AG08396 (cell line): ENCODE data around the gene KIR3DL3.
"Not testable (repeated sequence)": the region's sequence is repeated elsewhere in the genome, so short reads cannot be mapped to it uniquely, and the experiment has no call there.

Experiments used
- DNase-seq: peaks from one replicate; pipeline ENCODE4 v3.0.0; 2012; ENCODE audit warnings: low spot score, mixed read lengths

KIR3DL3 gene

GRCh38 chr19:54731191-54731590 lies 6.9 kb downstream of the KIR3DL3 start:
- no peak for DNase-seq

- DNase-seq = not testable (repeated sequence)
Observed at GRCh38 chr19:54738306-54738705, 14.1 kb downstream of the KIR3DL3 start, which contains the start of gene KIR2DL3. TSS of gene KIR2DL3 (plus strand) at chr19:54738513. CDS start at chr19:54738546, 33 bp downstream.

GRCh38 chr19:54738715-54739114 lies 14.5 kb downstream of the KIR3DL3 start:
- no peak for DNase-seq

GRCh38 chr19:54739587-54740497 lies 15.6 kb downstream of the KIR3DL3 start:
- DNase-seq = no peak

GRCh38 chr19:54741950-54742349 lies 17.7 kb downstream of the KIR3DL3 start:
- not testable (repeated sequence) for DNase-seq

- not testable (repeated sequence) for DNase-seq
Observed at GRCh38 chr19:54744080-54744479, 19.8 kb downstream of the KIR3DL3 start.

GRCh38 chr19:54747614-54748322 lies 23.5 kb downstream of the KIR3DL3 start:
- DNase-seq = not testable (repeated sequence)

GRCh38 chr19:54750276-54750675 lies 26.0 kb downstream of the KIR3DL3 start:
- not testable (repeated sequence) for DNase-seq

GRCh38 chr19:54756204-54757110 lies 32.2 kb downstream of the KIR3DL3 start:
- DNase-seq = not testable (repeated sequence)

GRCh38 chr19:54758577-54758976 lies 34.3 kb downstream of the KIR3DL3 start:
- not testable (repeated sequence) for DNase-seq

GRCh38 chr19:54764219-54764618 lies 40.0 kb downstream of the KIR3DL3 start:
- DNase-seq = not testable (repeated sequence)

GRCh38 chr19:54766464-54766863 lies 42.2 kb downstream of the KIR3DL3 start:
- not testable (repeated sequence) for DNase-seq

GRCh38 chr19:54769646-54770045 lies 45.4 kb downstream of the KIR3DL3 start, which contains the start of gene KIR2DL1:
TSS of gene KIR2DL1 (plus strand) at chr19:54769793. CDS start at chr19:54769851, 58 bp downstream.
- DNase-seq = not testable (repeated sequence)

GRCh38 chr19:54770511-54770910 lies 46.3 kb downstream of the KIR3DL3 start:
- DNase-seq = not testable (repeated sequence)

GRCh38 chr19:54771018-54771960 lies 47.0 kb downstream of the KIR3DL3 start:
- not testable (repeated sequence) for DNase-seq

GRCh38 chr19:54772666-54773065 lies 48.4 kb downstream of the KIR3DL3 start:
- not testable (repeated sequence) for DNase-seq

GRCh38 chr19:54775095-54775815 lies 51.0 kb downstream of the KIR3DL3 start:
- not testable (repeated sequence) for DNase-seq

- not testable (repeated sequence) for DNase-seq
Observed at GRCh38 chr19:54775830-54776229, 51.6 kb downstream of the KIR3DL3 start.

GRCh38 chr19:54777851-54778250 lies 53.6 kb downstream of the KIR3DL3 start:
- DNase-seq = not testable (repeated sequence)

GRCh38 chr19:54778896-54779295 lies 54.7 kb downstream of the KIR3DL3 start:
- DNase-seq = not testable (repeated sequence)
